A673 (cell line): ENCODE data around the gene SH3GL3. TPM values are rescaled to one million over a fixed set of nuclear protein-coding genes. Genes with fewer than 3 reads are reported as not detected.

ENCODE experiments used
- BruUV-seq: library from RNA; stranded (reverse); fragments of 400-500 nt; replicated peaks from 2 replicates; lab custom pipeline; 2021; lab: Mats Ljungman, UMichigan
- CTCF ChIA-PET: fragments of 300-600 bp; sonication (Branson Sonifier 250); formaldehyde crosslinking; loops from one replicate; lab custom pipeline; 2022; ENCODE audit warnings: antibody characterized with exemption; lab: Charles Lee
- POLR2A ChIA-PET: fragments of 300-600 bp; sonication (Branson Sonifier 250); formaldehyde crosslinking; loops from one replicate; lab custom pipeline; 2022; ENCODE audit warnings: antibody characterized with exemption; ENCODE audit not compliant: low non-redundant PET; lab: Charles Lee
- DNase-seq: peaks from one replicate; pipeline ENCODE4 v3.0.0-alpha.2; 2015; ENCODE audit warnings: low spot score
- H3K27ac ChIP-seq: fragments of 200-600 bp; sonication (generic); 2 replicates; pipeline ENCODE4 v1.5.1; 2016; ENCODE audit warnings: mixed run types, low read depth, mild to moderate bottlenecking, mixed read lengths, antibody characterized with exemption, low read length; ENCODE audit not compliant: poor library complexity, severe bottlenecking
- H3K27me3 ChIP-seq: fragments of 200-600 bp; sonication (generic); replicated peaks from 2 replicates; pipeline ENCODE4 v1.6.1; 2017; ENCODE audit warnings: mixed run types, low read depth, mild to moderate bottlenecking, mixed read lengths, antibody characterized with exemption, low read length; ENCODE audit not compliant: insufficient read depth, poor library complexity
- H3K36me3 ChIP-seq: fragments of 200-600 bp; sonication (generic); 2 replicates; pipeline ENCODE4 v1.6.1; 2016; ENCODE audit warnings: mixed run types, mild to moderate bottlenecking, mixed read lengths, antibody characterized with exemption, low read length; ENCODE audit not compliant: insufficient read depth, poor library complexity, severe bottlenecking
- H3K4me1 ChIP-seq: fragments of 200-600 bp; sonication (generic); 2 replicates; pipeline ENCODE4 v1.6.1; 2017; ENCODE audit warnings: mixed run types, mild to moderate bottlenecking, mixed read lengths, antibody characterized with exemption, low read length; ENCODE audit not compliant: insufficient read depth, poor library complexity, severe bottlenecking
- H3K4me3 ChIP-seq: fragments of 200-600 bp; sonication (generic); 2 replicates; pipeline ENCODE4 v1.5.1; 2016; ENCODE audit warnings: low read depth, mixed run types, mild to moderate bottlenecking, mixed read lengths, low read length; ENCODE audit not compliant: poor library complexity, severe bottlenecking
- H3K9me3 ChIP-seq: fragments of 200-600 bp; sonication (generic); 2 replicates; pipeline ENCODE4 v1.6.1; 2016; ENCODE audit warnings: mixed run types, low read depth, mild to moderate bottlenecking, mixed read lengths, antibody characterized with exemption, low read length; ENCODE audit not compliant: poor library complexity, severe bottlenecking
- CTCF ChIP-seq: fragments of 300-800, 200-600 bp; sonication (generic); conservative IDR thresholded peaks from 2 replicates; pipeline ENCODE4 v1.5.1; 2017; ENCODE audit warnings: low read depth, mild to moderate bottlenecking, antibody characterized with exemption, low read length, moderate library complexity, mixed read lengths
- EZH2 ChIP-seq: fragments of 200-600 bp; sonication (generic); IDR thresholded peaks from 2 replicates; pipeline ENCODE4 v1.6.1; 2017; ENCODE audit warnings: borderline replicate concordance, low read depth, mild to moderate bottlenecking, mixed read lengths, antibody characterized with exemption, low read length; ENCODE audit not compliant: poor library complexity, severe bottlenecking
- intact Hi-C: fragments of 100-400 bp; cut with micrococcal nuclease; formaldehyde crosslinking; loops from one replicate; pipeline ENCODE4 v1.10.0; 2022; ENCODE audit not compliant: unreplicated experiment
- total RNA-seq: library from RNA; stranded (reverse); gene quantifications from 2 replicates; pipeline ENCODE4 v1.2.3, GENCODE V29; 2021

SH3GL3 gene
- total RNA-seq, 1 experiment from 2014 or later: 25.6 TPM

- no peaks in the 10 kb centered on the region for H3K9me3 ChIP-seq
- TF ChIP-seq EZH2: no peak
- TF ChIP-seq CTCF: no peak
- intact Hi-C loops: no loop called here
- H3K4me1 ChIP-seq: peaks cover 4% of the 10 kb centered on the region
- H3K36me3 ChIP-seq: no peaks in the 10 kb centered on the region
- H3K27me3 ChIP-seq: no peaks in the 10 kb centered on the region
- DNase-seq: no peak
- peak overlapping the region; percentile 63 for H3K4me3 ChIP-seq
- no TSS peak for BruUV-seq
- no peak overlapping the region for H3K27ac ChIP-seq
- ChIA-PET POLR2A (interaction anchor here (0.5 to 1.0 kb wide), 2 partner anchors 14 to 112 kb away, joined by 3 to 9 read pairs; no protein-coding TSS in a partner anchor), CTCF (interaction anchor here (1.0 to 2.3 kb wide), 4 partner anchors 114 to 198 kb away, joined by 3 to 13 read pairs (median 6); no protein-coding TSS in a partner anchor)
Measured at GRCh38 chr15:83446417-83446816, 724 bp upstream of the SH3GL3 start.

- DNase-seq: peak; percentile 34
- CTCF ChIA-PET: no interaction called here
Measured at GRCh38 chr15:83449250-83449671, 2.1 kb downstream of the SH3GL3 start.

GRCh38 chr15:83449937-83450506 lies 2.9 kb downstream of the SH3GL3 start:
- CTCF ChIA-PET: no interaction called here
- POLR2A ChIA-PET: no interaction called here
- no peaks in the 10 kb centered on the region for H3K9me3 ChIP-seq
- no peak for TF ChIP-seq CTCF
- TF ChIP-seq EZH2: no peak
- H3K4me1 ChIP-seq: peaks cover 4% of the 10 kb centered on the region
- no peak for DNase-seq
- no peak overlapping the region for H3K4me3 ChIP-seq
- intact Hi-C loops: no loop called here
- no peaks in the 10 kb centered on the region for H3K27me3 ChIP-seq
- no peak overlapping the region for H3K27ac ChIP-seq
- H3K36me3 ChIP-seq: no peaks in the 10 kb centered on the region
- no TSS peak for BruUV-seq

More at GRCh38 chr15:83449250-83449671, 2.1 kb downstream of the SH3GL3 start:
- POLR2A ChIA-PET: no interaction called here
- Histone ChIP-seq H3K4me3 (no peak overlapping the region), H3K4me1 (peaks cover 4% of the 10 kb centered on the region), H3K27me3 (no peaks in the 10 kb centered on the region), H3K9me3 (no peaks in the 10 kb centered on the region), H3K36me3 (no peaks in the 10 kb centered on the region), H3K27ac (no peak overlapping the region)
- BruUV-seq: no TSS peak
- TF ChIP-seq CTCF (no peak), EZH2 (no peak)
- intact Hi-C loops: no loop called here
